Caki2 (cell line): ENCODE measurements around the gene FIZ1. TPM values are rescaled to one million over a fixed set of nuclear protein-coding genes. Genes with fewer than 3 reads are reported as not detected.

Source experiments
- DNase-seq: peaks from one replicate; pipeline ENCODE4 v3.0.0-alpha.2; 2015; ENCODE audit warnings: low read depth
- in situ Hi-C: cut with HindIII; loops from 2 replicates; pipeline ENCODE4 v1.10.0; 2016; ENCODE audit warnings: low sequenced_read_pairs, low pct_unique_long_range_greater_than_20kb, mixed read lengths
- total RNA-seq: library from RNA; depleted of rRNA; stranded (reverse); fragments of >200 nt; shearing (Covaris generic); gene quantifications from 2 replicates; pipeline ENCODE4 v1.2.3, GENCODE V29; 2014; ENCODE audit warnings: low replicate concordance

The FIZ1 gene
- total RNA-seq, 1 experiment from 2014 or later: 12.3 TPM

- no peak for DNase-seq
- in situ Hi-C loops: no loop called here
Observed at GRCh38 chr19:55602104-55603001, 3.0 kb upstream of the FIZ1 start.

GRCh38 chr19:55601084-55601483 lies 1.8 kb upstream of the FIZ1 start:
- DNase-seq: no peak
- in situ Hi-C loops: no loop called here

GRCh38 chr19:55600662-55601028 lies 1.3 kb upstream of the FIZ1 start:
- no peak for DNase-seq
- in situ Hi-C loops: no loop called here

- in situ Hi-C loops: no loop called here
Observed at GRCh38 chr19:55599842-55600661, 735 bp upstream of the FIZ1 start, which contains the start of gene ZNF524. Gene ZNF524, plus strand, starts transcription at chr19:55600288. Its CDS starts 1,825 bp downstream, at chr19:55602113.

GRCh38 chr19:55598719-55599467 lies 424 bp downstream of the FIZ1 start:
- in situ Hi-C loops: no loop called here
- peak; percentile 99 for DNase-seq

More at GRCh38 chr19:55599842-55600661, 735 bp upstream of the FIZ1 start, which contains the start of gene ZNF524:
- no peak for DNase-seq

GRCh38 chr19:55598034-55598433 lies 1.3 kb downstream of the FIZ1 start:
- no peak for DNase-seq
- in situ Hi-C loops: no loop called here

GRCh38 chr19:55597501-55597921 lies 1.8 kb downstream of the FIZ1 start:
- in situ Hi-C loops: no loop called here
- DNase-seq: no peak

- in situ Hi-C loops: no loop called here
Observed at GRCh38 chr19:55596304-55596703, 3.0 kb downstream of the FIZ1 start.

GRCh38 chr19:55594996-55595545 lies 4.2 kb downstream of the FIZ1 start:
- in situ Hi-C loops: no loop called here

More at GRCh38 chr19:55596304-55596703, 3.0 kb downstream of the FIZ1 start:
- DNase-seq: no peak

GRCh38 chr19:55593096-55593772 lies 6.1 kb downstream of the FIZ1 start:
- no peak for DNase-seq
- in situ Hi-C loops: no loop called here

More at GRCh38 chr19:55594996-55595545, 4.2 kb downstream of the FIZ1 start:
- no peak for DNase-seq

GRCh38 chr19:55592391-55593090 lies 6.8 kb downstream of the FIZ1 start:
- DNase-seq: no peak
- in situ Hi-C loops: no loop called here

GRCh38 chr19:55591555-55591954 lies 7.8 kb downstream of the FIZ1 start:
- in situ Hi-C loops: no loop called here
- no peak for DNase-seq

GRCh38 chr19:55590617-55591016 lies 8.7 kb downstream of the FIZ1 start:
- DNase-seq: peak; percentile 46
- in situ Hi-C loops: no loop called here

GRCh38 chr19:55590109-55590508 lies 9.2 kb downstream of the FIZ1 start:
- DNase-seq: no peak
- in situ Hi-C loops: no loop called here

GRCh38 chr19:55588738-55589137 lies 10.6 kb downstream of the FIZ1 start:
- in situ Hi-C loops: no loop called here
- no peak for DNase-seq

- in situ Hi-C loops: no loop called here
- peak; percentile 99 for DNase-seq
Observed at GRCh38 chr19:55586976-55587668, 12.2 kb downstream of the FIZ1 start.
